GM18858 (cell line): ENCODE results near the gene EGFL7.

Experiments used
- ATAC-seq: cut with Tn5 transposase; IDR thresholded peaks from one replicate; pipeline ENCODE4 v1.9.1; 2021; ENCODE audit not compliant: unreplicated experiment

The EGFL7 gene

DNA sequence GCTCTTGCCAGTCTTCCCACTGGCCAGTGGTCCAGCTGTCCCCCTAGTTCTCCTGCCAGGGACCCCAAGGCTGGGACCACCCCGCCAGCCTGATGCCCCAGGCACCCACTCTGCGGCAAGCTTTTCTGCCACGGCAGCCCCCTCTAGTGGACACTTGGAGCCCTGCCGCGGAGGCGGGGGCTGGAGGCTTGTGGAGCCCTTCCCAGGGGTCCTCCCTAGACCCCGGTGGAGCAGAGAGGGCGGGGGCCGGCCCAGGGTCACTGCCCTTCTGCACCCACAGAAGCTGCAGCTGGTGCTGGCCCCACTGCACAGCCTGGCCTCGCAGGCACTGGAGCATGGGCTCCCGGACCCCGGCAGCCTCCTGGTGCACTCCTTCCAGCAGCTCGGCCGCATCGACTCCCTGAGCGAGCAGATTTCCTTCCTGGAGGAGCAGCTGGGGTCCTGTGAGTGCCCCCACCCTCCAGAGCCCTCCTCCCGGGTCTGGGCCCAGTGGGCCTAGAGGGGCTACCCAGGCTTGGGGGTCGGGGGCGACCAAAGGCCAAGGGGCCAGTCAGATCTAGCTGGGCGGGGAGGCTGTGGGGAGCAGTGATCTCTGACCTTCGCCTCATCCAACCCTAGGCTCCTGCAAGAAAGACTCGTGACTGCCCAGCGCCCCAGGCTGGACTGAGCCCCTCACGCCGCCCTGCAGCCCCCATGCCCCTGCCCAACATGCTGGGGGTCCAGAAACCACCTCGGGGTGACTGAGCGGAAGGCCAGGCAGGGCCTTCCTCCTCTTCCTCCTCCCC is 9.1 kb downstream of the EGFL7 start:
- no peak for ATAC-seq

DNA sequence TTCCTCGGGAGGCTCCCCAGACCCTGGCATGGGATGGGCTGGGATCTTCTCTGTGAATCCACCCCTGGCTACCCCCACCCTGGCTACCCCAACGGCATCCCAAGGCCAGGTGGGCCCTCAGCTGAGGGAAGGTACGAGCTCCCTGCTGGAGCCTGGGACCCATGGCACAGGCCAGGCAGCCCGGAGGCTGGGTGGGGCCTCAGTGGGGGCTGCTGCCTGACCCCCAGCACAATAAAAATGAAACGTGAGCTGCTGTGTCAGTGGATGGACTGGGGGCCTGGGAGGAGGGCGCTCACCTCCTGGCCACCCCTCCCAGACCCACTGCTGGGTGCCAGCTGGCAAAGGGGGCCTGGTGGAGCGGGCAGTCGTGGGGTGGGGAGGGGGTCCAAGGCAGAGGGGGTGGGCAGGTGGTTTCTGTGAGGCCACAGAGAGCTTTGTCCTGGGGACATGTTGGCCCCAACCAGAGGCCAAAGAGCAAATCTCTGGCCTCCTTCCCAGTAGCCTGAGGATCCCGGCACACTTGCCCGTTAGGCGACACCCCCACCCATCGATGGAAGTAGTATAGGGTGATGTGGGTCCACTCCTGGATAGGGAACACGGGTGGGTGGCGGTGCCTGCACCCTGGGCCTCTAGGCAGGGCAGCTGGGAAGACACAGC is 9.8 kb downstream of the EGFL7 start:
- ATAC-seq: no peak

DNA sequence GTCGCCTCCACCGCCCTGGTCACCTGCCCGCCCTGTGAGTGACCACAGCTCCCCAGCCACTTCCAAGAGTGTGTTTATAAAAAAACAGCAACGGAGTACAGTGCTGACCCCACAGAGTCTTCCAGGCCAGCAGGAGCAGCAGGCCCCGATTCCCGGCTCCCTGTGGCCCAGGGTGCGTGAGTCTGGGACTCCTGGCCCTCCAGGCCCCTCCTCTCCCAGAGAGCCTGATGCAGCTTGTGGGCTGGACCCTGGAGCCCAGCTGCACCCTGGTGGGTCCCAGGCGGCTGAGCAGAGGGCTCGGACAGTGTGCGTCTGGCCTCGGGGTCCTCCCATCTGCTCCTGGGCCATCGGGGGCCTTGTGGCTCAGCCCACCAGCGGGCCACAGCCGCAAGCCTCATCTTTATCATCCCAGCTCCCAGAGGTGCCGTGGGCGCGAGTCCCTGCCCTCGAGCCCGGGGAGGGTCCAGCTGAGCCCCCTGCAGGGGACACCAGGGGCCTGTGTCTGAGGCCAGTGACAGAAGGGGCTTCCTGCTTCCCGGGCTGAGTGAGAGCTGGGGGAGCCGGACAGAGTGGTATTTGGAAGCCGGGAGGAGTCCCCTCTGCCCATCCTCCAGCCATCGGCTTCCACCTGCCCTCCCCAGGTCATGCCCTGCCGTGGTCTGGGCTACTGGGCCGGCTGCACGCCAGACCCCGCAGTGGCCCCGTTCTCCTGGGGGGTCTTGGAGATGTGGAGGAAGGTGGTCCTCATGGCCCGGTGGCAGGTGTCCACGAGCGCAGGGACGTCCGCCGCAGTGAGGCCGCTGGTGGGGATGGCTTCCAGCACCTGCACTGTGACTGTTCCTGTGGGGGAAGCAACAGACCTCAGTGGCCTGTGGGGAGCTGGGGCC is 10.6 kb downstream of the EGFL7 start:
- no peak for ATAC-seq

DNA sequence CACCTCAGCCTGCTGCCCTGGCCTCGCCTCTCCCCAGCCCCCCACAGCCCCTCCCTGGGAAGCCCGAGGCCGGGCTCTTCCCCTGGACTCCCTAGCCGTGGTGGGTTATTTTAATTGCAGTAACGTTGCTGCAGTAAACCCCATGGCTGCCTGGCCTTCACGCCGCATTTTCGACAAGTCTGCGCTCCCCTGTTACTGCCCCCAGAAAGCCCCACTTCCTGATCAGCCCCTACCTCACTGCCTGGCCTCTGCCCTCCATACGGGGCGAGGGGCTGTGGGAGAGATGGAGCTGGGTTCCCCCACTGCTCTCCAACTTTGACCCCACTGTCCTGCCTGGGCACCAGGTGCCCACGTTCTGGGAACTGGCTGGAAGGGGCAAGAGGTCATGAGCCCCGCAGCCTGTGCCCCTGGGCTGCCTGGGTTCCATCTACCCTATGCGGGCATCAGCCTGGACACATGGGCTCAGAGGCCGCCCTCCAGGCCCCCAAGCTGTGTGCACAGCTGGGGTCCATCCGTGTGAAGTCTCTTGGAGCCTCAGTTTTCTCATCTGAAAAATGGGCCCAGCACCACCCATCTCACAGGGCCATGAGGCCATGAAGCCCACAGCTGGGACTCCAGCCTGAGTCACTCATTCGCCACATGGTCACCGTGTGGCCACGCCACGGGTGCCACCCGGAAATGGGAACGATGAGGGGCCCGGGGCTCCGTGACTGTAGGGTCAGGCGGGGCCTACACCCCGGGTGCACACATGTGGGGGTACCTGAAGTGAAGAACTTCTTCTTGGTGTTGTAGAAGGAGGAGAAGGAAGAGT is 11.5 kb downstream of the EGFL7 start:
- ATAC-seq: no peak

DNA sequence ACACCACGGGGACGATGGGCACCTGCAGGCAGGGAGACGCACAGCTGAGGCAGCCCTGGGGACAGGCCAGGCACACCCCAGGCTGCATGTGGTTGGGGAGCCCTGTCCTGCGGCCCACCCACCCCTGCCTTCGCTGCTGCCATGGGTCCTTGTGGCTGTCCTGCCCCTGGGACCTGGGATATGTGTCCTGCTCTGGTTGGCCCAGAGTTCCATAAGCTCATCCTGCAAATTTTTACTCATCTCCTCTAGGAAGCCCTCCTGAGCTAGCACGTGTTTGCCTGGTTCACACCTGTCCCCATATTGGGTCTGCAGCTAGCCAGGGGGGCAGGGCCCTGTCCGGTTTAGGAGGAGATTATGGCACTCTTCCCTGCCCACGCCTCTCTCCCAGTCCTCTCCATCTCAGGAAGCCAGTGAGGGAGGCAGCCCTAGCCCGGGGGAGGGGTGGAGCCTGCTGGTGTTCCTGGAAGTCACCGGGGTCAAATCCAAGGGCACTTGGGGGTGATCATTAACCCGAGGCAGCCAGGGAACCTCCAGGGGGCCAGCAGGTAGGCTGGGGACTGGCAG is 12.2 kb downstream of the EGFL7 start:
- no peak for ATAC-seq

DNA sequence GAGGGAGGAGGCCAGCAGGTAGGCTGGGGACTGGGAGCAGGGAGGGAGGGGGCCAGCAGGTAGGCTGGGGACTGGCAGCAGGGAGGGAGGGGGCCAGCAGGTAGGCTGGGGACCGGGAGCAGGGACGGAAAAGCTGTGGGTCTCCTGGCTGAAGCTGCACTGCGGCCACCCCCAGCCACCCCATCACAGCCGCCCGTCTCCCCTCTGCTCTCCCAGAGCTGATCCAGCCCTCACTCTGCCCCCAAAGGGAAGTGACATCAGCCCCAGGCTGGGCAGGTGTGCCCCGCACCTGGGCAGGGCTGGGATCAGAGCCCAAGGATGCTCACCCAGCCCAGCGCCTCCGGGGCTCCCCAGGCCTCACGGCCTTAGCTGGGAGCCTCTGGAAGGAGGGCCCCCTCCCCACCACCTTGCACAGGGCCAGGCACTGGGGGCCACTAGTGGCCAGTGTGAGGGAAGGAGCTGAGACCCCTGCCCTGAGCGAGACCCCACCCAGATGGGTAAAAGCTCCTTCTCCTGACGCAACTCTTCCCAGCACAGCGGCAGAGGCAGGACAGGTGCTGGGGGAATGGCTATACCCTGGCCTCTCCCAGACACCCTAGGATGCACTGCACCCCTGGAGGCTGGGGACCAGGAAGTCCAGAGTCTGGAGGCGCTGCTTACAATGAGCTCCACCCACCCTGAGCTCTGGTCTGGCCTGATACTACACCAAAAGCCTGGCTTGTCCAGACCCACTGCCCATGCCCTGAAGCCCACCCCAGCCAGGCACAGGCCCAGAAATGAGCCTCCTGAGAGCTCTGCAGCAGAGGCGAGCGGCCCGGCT is 13.0 kb downstream of the EGFL7 start:
- ATAC-seq: no peak

DNA sequence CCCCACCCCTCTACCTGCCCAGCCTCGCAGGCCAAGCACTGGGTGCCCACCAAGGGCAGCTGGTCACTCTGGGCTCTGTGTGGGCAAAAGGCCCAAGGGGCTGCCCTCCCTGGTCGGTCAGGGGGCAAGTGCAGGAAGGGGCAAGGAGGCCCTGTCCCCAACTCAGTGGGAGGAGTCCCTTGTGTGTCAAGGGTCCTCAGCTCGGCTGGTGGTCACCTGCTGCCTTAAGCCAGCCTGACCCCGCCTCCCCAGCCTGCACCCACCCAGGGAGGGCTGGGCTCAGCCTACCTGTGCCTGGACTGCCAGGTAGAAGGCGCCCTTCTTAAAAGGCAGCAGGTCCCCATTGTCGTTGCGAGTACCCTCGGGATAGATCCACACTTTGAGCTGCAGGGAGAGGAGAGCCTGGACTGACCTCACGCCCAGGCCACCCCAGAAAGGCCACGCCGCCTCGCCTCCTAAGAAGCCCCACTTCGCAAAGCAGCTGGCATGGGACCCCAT is 13.6 kb downstream of the EGFL7 start:
- no peak for ATAC-seq

DNA sequence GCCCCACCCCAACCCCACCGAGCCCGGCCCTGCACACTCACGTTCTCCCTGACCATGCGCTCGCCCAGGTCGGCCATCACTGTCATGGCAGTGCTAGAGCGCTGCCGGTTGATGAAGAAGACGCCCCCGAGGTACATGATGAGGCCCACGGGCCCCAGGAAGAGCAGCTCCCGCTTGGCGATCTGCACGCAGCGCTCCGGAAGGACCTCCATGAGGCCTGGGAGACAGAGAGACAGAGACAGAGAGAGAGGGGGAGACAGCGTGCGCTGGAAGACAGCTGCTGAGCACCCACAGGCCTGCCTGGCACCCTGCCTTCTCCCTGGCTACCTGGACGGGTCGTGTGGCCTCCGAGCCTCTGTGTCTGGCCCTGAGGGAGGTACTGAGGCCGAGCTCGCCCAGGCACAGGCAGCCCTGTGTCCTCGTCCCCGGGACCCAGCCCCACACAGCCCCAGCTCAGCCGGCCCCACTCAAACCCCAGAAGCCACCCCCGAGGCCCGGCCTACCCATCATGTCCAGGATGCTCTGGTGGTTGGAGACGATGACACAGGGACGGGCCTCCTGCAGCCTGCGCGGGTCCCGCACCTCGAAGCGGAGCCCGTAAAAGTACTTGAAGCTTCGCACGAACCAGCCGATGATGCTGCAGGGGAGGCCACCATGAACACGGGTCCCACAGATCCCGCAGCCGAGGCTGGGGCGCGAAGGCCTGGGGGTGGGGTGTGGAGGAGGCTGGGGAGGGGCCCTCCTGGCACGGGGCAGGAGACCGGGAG is 14.4 kb downstream of the EGFL7 start:
- no peak for ATAC-seq

DNA sequence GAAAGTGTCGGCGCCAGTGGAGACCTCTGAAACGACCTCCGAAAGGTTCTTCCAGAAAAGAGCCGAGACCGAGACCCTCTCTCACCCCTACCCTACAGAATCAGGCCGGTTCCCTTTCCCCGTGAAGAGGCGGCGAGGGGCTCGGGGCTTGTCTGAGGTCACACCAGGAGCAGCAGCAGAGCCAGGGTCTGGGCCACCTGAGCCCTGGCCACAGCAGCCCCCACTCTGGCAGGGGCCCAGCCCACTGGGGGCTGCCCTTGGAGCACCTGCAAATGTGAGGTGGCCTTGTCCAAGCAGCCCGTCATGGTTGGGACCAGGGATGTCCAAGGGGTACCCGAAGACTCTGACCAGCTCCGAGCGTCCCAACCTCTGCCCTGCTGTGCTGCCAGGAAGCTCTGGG is 15.3 kb downstream of the EGFL7 start:
- ATAC-seq: no peak

DNA sequence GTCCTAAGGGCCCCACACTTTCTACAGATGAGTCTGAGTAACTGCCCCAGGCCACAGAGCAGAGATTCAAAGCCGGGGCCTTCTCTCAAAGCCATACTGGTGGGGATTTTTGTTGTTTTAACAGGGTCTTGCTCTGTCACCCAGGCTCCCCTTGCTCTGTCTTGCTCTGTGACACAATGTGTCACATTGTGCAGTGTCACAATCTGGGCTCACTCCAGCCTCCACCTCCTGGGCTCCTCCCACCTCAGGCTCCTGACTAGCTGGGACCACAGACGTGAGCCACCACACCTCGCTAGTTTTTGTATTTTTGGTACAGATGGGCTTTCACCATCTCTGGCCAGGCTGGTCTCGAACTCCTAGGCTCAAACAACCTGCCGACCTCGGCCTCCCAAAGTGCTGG is 15.9 kb downstream of the EGFL7 start:
- no peak for ATAC-seq

DNA sequence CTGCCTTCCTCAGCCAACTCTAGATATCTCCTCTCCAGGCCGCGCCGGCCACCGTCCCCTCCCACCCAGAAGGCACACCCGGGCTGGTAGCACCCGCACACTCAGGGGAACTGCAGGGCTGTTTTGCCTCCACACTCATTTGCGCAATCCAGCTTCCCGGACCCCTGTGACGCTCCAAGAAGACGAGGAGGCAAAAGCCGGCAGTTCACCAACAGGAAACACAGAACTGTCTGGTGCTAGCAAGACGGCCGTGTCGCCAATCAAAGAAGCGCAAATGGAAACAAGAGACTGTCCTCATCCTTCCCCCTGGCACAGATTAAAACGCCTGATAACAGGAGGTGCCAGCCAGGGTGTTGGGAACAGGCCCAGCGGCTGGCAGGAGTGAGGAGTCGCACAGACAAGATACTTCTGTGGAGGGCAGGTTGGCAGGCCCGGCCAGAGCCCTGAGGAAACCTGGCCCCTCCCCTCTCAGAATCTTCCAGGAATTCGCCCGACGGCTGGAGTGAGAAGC is 16.8 kb downstream of the EGFL7 start:
- ATAC-seq: no peak

DNA sequence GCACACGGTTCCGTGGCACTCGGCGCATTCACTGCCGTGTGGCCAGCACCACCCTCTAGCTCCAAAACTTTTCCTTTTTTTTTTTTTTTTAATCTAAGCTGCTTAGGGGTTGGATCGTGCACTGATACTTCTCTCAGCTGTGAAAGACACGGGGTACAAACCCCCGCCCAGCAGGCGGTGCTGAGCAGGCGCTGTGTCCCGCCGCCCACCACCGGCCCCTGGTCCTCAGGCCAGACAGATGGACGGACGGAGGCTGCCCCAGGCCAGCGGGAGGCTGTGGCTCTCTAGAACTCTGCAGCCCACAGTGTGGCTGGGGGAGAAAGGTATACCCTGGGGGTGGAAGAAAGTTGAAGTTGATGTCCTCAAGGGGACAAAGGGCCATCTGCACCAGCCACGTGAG is 18.3 kb downstream of the EGFL7 start:
- ATAC-seq: no peak

DNA sequence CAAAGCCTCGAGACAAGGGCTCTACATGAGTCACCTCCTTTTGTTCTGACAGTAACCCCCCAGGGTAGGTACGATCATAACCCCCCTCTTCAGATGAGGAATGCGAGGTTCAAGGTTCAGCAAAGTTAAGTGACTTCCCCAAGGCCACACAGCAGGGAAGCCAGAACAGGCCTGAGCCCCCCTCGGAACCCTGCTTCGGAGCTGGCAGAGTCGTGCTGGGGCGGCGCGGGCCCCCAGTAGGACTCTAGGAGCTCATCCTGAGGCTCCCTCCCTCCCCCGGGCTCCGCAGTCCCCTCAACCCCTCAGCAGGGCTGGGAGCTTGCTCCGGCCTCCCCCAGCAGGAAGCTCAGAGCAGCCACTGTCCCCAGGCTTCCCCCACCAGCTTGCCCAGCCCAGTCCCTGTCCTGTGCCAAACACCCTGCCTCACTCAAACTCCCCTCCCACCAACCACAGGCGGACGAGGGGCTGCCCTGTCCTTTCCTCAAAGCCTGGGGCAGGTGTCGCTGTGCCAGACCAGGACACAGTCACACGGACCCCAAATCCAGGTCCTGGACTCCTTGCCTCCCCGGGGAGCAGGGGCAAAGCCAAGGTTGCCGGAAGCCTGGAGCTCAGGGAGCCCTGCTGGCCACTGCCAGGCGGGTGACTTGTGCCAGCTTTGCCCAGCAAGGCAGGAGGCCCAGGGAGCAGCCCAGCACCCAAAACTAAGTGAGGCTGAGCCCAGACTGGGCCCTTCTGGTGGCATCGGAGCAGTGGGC is 19.4 kb downstream of the EGFL7 start:
- no peak for ATAC-seq

DNA sequence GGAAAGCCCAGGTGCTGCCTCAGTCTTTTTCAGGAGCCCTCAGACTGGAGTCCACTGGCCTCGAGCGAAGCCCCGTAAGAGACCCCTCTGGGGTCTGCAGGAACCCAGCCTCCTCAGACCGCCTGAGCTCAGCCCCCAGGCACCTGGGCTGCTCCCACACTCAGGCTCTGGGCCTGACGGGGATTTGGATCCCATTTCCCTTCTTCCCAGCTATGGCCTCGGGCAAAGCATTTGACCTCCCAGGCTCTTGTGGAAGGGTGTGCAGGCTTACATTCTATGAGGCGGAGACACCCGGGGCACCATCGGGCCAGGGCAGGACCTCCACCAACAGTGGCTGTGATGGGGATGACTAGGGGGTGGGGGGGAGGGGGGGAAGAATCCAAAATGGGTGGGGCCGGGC is 20.0 kb downstream of the EGFL7 start:
- no peak for ATAC-seq

DNA sequence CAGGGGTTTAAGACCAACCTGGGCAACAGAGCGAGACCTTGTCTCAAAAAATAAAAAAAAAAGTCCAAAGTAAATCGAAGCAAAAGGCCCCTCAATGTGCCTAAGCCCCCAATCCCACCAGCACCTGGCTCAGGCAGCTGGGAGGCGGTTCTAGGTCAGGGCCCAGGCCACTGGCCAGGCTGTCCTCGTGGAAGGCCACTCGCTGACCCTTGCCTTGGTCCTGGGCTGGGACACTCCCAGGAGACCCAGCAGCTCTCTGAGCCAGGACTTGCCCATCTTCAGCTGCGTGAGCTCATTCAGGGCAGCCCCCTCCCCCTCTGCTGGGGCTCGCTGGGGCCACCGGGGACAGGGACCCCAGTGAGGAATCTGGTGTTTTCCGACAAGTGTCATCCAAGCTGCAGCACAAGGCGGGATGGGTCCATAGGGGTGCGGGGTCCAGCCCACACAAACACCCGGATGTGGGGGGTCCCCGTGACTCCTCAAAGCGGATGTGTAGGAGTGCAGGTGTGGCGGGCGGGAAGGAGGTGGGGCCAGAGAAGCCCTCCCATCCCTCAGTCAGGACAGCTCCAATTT is 20.5 kb downstream of the EGFL7 start:
- no peak for ATAC-seq

DNA sequence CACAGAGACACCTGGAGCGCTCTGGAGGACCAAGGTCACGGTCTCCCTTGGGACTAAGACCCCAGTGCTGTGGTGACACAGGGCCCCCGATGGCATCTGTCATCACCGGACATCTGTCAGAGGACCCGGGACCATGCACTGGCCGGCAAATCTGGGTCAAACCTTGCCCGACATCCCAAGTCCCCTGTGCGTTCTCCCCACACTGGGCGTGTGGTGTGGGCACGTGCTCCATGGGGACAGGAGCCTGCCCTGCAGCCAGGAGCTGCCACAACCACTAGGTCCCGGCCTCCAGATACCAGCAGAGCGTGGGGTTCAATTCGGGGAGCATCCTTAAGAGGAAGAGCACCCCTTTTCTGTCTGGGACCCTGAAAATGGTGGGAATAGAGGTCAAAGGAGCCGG is 21.0 kb downstream of the EGFL7 start:
- no peak for ATAC-seq

DNA sequence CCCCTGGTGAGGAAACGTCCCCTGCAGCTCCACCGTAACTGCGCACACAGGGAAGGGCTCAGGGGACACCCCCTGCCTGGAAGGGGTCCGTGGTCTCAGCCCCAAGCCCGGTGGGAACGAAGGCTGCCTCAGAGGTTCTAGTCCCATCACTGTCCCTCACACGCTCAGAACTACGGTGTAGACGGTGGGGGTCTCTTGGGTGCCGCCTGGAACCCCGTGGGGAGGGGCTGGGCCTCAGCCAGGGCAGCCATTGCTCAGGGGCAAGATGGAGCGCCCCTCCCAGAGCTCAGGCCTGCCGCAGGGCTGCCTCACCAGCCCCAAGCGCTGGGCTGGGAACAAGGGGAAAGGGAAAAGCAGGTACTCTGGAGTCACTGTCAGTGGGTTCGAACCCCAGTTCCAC is 21.6 kb downstream of the EGFL7 start:
- ATAC-seq: no peak

DNA sequence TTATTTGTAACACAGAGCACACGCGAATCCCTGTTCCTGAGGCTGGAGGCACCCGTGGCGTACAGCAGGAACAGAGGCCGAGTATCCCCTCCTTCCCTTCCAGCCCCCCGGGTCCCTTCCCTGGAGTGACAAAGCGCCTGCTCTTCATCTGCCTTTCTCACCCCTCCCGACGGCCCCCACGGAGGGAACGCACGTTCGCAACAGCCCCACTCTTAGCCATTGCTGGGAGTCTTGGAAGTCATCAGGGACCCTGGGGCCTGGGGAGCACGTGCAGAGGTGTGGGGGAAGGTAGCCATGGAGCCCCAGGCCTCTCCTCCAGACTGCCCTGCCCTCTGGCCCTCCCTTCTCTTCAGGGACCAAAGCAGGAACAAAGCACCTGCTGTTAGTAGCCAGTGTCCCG is 22.1 kb downstream of the EGFL7 start:
- ATAC-seq: no peak
